ENCODE data around the gene PTGDR.

PTGDR gene

GRCh38 chr14:52265253-52265652 lies 2.2 kb upstream of the PTGDR start:
- DNase-seq: no peak

DNA sequence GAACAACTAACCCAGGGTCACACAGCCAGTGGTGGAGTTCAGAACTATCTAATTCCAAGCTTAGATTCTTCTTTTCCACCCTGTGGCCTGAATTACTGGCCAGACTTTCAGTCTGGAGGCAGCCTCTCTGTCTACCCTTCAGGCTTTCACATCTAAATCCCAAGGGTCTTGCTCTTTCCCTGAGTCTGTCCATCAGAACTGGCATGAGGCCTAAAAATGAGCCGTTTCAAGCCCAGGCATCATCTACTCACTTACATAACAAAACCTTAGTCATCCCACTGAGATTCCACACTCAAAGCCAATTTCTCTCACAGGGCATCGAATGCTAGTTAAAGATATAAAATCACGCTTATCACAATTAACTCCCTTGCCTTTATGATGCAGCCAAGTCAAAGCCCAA lies 1.3 kb upstream of the PTGDR start:
- DNase-seq: peak; percentile 88

DNA sequence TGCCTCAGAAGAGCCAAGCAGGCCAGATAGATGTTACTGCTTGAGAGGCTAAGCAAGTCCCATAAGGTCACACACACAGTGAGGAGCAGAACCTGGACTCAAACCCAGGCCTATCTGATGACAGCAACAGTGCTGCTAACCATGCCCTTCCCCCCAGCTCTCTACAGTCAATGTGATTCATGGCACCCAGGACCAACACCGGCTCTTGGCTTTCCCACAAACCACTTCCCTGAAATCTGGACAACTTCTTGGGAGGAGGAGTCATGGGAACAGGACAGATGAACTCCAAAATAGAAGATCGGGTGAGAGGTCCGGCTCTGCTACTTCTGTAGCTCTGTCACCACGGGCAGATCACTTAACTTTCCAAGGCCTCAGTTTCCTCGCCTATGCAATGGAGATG lies 716 bp upstream of the PTGDR start:
- peak; percentile 71 for DNase-seq

GRCh38 chr14:52268279-52269061 lies 972 bp downstream of the PTGDR start:
- peak; percentile 32 for DNase-seq

GRCh38 chr14:52269100-52269499 lies 1.6 kb downstream of the PTGDR start:
- no peak for DNase-seq

GRCh38 chr14:52269982-52270381 lies 2.5 kb downstream of the PTGDR start:
- no peak for DNase-seq

GRCh38 chr14:52271538-52271937 lies 4.0 kb downstream of the PTGDR start:
- DNase-seq: no peak

DNA sequence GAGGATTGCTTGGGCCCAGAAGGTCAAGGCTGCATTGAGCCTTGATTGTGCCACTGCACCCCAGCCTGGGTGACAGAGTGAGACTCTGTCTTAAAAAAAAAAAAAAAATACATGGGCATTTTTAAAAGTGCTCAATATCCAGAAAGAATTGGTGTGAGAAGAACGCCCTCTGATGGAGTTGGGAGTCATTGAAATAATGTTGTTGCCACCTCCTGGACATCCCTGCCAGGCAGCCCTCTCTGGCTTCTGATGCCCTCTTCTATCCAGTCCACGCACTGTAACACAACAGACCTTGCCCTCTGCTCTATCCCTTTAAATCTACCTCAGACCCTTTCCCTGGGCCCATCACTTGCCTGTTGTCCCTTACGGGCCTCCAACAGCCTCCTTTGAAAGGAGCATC lies 4.9 kb downstream of the PTGDR start:
- DNase-seq: peak; percentile 57

- no peak for DNase-seq
These were observed 7.9 kb downstream of the PTGDR start for GRCh38 chr14:52275372-52275771.

DNA sequence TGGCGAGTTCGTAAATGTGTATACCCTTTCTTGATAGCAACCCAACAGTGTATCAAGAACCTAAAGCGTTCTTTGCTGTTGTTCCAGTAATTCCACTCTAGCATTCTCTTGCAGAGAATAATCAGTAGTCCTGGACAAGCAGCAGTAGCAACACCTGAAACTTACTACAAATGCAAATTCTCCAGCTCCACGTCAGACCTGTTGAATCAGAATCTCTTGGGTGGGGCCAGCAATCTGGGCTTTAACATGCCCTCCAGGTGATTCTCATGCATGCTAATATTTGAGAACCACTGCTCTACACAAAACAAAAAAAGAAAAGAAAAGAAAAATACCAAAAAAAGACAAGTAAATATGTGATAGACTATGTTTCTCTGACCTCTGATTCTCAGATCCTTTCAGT lies 10.1 kb downstream of the PTGDR start:
- DNase-seq: no peak

DNA sequence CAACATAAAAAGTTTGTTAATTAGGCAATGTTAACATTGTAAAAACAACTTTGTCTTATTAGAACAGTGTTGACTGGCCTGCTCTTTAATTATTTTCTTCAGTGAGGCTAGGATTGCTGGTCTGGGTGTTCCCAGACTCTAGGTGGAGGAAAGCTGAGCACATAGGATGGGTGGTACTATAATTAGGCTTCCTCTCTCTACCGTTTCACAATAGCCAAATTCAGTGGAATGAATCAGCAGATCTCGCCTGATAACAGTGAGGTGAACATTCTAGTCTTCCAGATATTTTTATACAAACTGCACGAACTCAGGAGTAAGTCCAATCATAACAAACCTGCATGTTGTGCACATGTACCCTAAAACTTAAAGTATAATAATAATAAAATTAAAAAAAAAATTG lies 11.9 kb downstream of the PTGDR start:
- peak; percentile 27 for DNase-seq

DNA sequence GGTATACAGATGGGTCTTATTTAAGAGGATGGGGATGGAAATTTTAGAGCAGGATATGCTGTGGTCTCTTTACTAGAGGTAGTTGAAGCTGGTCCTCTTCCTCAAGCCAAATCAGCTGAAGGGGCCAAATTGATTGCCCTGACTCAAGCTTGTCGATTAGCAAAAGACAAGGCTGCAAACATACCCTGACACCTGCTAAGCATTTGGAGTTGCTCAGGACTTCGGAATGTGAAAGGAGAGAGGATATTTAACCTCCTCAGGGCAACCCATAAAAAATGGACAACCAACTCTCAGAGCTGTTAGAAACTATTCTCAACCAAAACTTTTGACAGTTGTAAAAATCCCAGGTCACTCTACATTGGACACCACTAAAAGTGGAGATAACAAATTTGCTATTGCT lies 15.6 kb downstream of the PTGDR start:
- no peak for DNase-seq

DNA sequence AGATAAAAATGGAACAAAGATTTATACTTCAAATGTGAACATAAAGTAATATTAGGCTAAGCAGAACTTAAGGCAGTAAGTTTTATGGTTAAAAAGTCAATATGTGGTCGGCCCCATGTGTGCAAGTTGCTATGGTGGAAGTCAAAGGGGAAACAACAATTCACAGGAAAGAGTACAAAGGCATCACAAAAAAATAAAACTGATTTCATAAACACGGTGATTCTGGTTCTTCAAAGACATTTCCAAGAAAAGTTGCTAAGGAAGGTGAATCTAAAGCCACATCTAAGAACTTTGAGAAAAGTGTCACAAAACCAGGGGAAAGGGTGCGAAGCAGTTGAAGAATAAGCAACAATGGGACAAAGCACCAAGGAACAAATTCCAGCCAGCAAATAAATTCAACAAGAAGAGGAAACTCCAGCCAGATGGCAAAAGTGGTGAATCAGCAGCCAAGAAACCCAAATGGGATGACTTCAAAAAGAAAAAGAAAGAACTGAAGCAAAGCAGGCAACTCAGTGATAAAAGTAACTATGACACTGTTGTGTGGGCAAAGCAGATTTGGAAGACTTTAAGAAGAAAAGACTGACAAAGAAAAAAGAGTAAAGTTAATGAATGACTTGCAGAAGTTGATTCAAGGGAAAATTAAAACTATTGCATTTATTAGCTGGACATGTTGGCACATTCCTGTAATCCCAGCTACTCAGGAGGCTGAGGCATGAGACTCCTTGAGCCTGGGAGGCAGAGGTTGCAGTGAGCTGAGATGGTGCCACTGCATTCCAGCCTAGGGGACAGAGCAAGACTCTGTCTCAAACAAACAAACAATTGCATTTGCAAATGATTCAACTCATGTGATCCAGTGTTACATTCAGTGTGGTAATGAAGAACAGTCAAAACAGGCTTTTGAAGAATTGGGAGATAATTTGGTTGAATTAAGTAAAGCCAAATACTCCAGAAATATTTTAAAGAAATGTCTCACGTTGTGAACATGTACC lies 19.5 kb downstream of the PTGDR start:
- DNase-seq: no peak

GRCh38 chr14:52296378-52296777 lies 28.9 kb downstream of the PTGDR start:
- no peak for DNase-seq

- no peak for DNase-seq
These were observed 31.3 kb downstream of the PTGDR start for GRCh38 chr14:52298795-52299194.

- DNase-seq: peak; percentile 58
These were observed 32.3 kb downstream of the PTGDR start for GRCh38 chr14:52299692-52300278.

GRCh38 chr14:52303236-52303635 lies 35.7 kb downstream of the PTGDR start:
- DNase-seq: no peak

GRCh38 chr14:52304248-52304904 lies 36.9 kb downstream of the PTGDR start:
- DNase-seq: peak; percentile 27

DNA sequence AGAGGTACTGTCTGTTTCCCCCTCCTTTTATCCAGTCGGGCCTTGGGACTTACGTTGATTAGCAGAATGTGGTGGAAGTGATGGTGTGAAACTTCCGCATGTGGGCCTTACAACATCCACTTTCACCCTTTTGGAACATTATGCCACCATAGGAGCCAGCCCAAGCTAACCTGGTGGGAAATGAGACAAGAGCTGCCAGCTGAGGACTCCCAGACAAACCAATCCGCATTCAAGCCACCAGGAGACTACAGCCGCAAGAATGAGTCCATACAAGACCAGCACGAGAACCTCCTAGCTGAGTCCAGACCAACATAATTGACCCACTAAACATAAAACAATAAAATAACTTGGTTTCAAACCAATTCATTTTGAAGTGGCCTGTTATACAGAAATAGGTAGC lies 37.5 kb downstream of the PTGDR start:
- DNase-seq: no peak

GRCh38 chr14:52307376-52307775 lies 39.9 kb downstream of the PTGDR start:
- no peak for DNase-seq

- DNase-seq: no peak
These were observed 40.4 kb downstream of the PTGDR start for GRCh38 chr14:52307905-52308304.

GRCh38 chr14:52310541-52310940 lies 43.0 kb downstream of the PTGDR start:
- no peak for DNase-seq

DNA sequence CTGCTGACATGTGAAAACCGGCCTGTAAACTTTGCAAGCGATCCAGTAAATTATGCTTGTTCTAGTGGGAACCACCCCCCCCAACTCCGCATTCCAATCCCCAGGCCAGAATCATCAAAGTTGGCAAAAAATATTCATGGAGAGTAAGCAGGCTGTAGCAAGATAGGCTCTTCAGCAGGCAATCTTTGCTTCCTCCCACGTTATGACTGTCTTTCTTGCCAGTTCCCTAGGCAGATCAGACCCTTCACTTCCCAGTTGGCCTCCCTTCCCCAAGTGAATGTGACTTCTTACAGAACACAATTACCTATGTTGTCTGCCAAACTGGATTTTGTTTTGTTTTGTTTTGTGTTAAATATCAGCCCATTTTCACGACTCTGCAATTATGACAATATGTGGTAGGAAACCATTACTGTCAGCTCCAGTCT lies 45.4 kb downstream of the PTGDR start:
- DNase-seq: no peak

Measured in fibroblast of skin of back (primary cell).